IgD-negative memory B cell (primary cell): ENCODE measurements around the gene KNTC1. TPM values are rescaled to one million over a fixed set of nuclear protein-coding genes. Genes with fewer than 3 reads are reported as not detected.

Experiments used
- polyA plus RNA-seq: library from polyadenylated mRNA; unstranded; fragments of 300-500 nt; fragmentation: Illumina TruSeq; gene quantifications from one replicate; pipeline ENCODE4 v1.2.3, GENCODE V29; 2021

The KNTC1 gene
- polyA plus RNA-seq, 1 donor from 2014 or later, result 5.2 TPM

Other genes starting within 250 kb of the KNTC1 start
- 26.8 TPM for gene CLIP1, start 104.6 kb upstream of the KNTC1 start, polyA plus RNA-seq
- 13.6 TPM for gene ZCCHC8, start 26.3 kb upstream of the KNTC1 start, polyA plus RNA-seq
- 61.0 TPM for gene RSRC2, start 313 bp upstream of the KNTC1 start, polyA plus RNA-seq
- gene HCAR2, start 176.1 kb downstream of the KNTC1 start, polyA plus RNA-seq, result not detected
- not detected for gene HCAR3, start 189.6 kb downstream of the KNTC1 start, polyA plus RNA-seq
- not detected for gene HCAR1, start 203.6 kb downstream of the KNTC1 start, polyA plus RNA-seq
- 68.1 TPM for gene DENR, start 225.6 kb downstream of the KNTC1 start, polyA plus RNA-seq
- gene CCDC62, start 247.3 kb downstream of the KNTC1 start, polyA plus RNA-seq, result 1.3 TPM